ENCODE data around the gene HAGHL. TPM values are rescaled to one million over a fixed set of nuclear protein-coding genes. Genes with fewer than 3 reads are reported as not detected.

HAGHL gene
- total RNA-seq, 2 donors from 2014 or later: 2.6 to 13.0 TPM

DNA sequence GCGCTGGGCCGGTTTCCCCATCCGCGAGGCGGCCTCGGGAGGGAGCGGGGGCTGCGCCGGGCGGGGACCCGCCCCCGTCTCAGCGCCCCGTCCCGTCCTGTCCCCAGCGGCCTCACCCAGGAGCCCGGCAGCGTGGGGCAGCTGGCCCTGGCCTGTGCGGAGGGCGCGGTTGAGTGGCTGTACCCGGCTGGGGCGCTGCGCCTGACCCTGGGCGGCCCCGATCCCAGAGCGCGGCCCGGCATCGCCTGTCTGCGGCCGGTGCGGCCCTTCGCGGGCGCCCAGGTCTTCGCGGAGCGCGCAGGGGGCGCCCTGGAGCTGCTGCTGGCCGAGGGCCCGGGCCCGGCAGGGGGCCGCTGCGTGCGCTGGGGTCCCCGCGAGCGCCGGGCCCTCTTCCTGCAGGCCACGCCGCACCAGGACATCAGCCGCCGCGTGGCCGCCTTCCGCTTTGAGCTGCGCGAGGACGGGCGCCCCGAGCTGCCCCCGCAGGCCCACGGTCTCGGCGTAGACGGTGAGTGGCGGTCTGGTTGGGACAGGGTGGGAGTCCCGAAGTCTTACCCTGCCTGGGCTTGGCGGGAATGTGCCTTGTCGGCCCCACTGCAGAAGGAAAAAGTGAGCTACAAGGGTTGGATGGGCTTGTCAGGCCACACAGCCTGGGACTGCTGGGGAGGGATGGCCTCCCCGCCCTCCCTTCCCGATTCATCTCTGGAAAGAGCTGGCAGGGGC lies 11.3 kb upstream of the HAGHL start:
- DNase-seq: no peak
- Histone ChIP-seq H3K36me3 (no peaks in the 10 kb centered on the region), H3K9me3 (no peaks in the 10 kb centered on the region), H3K9ac (ENCODE audit: low read depth in 2 of 2, low read length in 2 of 2) (peak overlapping the region; percentile 19 to 51), H3K4me3 (peak overlapping the region; percentile 70), H3K4me1 (peaks cover 31% of the 10 kb centered on the region), H3K27me3 (peaks cover 8% of the 10 kb centered on the region), H3K27ac (no peak overlapping the region)
- intact Hi-C loops (cut with DNase I): no loop called here
- TF ChIP-seq, protein P1, sequence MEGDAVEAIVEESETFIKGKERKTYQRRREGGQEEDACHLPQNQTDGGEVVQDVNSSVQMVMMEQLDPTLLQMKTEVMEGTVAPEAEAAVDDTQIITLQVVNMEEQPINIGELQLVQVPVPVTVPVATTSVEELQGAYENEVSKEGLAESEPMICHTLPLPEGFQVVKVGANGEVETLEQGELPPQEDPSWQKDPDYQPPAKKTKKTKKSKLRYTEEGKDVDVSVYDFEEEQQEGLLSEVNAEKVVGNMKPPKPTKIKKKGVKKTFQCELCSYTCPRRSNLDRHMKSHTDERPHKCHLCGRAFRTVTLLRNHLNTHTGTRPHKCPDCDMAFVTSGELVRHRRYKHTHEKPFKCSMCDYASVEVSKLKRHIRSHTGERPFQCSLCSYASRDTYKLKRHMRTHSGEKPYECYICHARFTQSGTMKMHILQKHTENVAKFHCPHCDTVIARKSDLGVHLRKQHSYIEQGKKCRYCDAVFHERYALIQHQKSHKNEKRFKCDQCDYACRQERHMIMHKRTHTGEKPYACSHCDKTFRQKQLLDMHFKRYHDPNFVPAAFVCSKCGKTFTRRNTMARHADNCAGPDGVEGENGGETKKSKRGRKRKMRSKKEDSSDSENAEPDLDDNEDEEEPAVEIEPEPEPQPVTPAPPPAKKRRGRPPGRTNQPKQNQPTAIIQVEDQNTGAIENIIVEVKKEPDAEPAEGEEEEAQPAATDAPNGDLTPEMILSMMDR (IDR thresholded peaks at IDR 0.05): no peak

DNA sequence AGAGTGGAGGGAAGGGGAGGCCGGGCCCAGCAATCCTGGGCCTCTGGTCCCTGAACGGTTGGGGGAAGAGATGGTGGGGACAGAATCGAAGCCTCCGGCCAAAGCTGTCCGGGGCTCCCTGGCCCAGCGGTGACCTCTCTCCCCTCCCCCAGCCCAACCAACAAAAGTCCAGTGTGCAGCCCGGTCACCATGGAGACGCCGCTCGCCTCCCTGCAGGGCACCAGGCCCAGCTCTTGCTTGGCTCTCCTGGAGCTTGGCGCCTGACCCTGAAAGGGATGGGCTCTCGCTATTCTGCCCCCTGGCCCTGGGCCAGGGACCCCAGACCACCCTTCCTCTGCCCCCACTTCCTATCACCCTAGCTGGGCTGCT lies 10.7 kb upstream of the HAGHL start:
- H3K4me1 ChIP-seq: peaks cover 31% of the 10 kb centered on the region
- intact Hi-C loops (cut with DNase I): no loop called here
- no peaks in the 10 kb centered on the region for H3K36me3 ChIP-seq
- no peak for DNase-seq
- H3K4me3 ChIP-seq: peak overlapping the region; percentile 70
- TF ChIP-seq, protein P1 (IDR thresholded peaks at IDR 0.05): no peak
- peaks cover 4% of the 10 kb centered on the region for H3K27me3 ChIP-seq
- no peak overlapping the region for H3K27ac ChIP-seq
- H3K9me3 ChIP-seq: no peaks in the 10 kb centered on the region
- peak overlapping the region in 1 of 2 donors; percentile 20 for H3K9ac ChIP-seq (ENCODE audit: low read depth in 2 of 2, low read length in 2 of 2)

DNA sequence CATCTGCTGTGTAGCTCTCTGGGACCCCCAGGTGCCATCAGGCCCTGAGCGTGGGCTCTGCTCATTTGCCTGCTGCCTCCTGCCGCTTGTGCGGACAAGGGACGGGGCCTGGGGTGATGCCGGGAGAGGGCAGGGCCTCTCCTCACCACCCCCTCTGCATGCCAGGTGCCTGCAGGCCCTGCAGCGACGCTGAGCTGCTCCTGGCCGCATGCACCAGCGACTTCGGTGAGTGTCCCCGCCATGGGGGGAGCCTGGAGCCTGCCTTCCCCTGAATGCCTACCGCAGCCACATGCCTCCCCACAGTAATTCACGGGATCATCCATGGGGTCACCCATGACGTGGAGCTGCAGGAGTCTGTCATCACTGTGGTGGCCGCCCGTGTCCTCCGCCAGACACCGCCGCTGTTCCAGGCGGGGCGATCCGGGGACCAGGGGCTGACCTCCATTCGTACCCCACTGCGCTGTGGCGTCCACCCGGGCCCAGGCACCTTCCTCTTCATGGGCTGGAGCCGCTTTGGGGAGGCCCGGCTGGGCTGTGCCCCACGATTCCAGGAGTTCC lies 10.1 kb upstream of the HAGHL start:
- TF ChIP-seq, protein P1 (IDR thresholded peaks at IDR 0.05): no peak
- H3K9me3 ChIP-seq: no peaks in the 10 kb centered on the region
- no peak overlapping the region for H3K4me3 ChIP-seq
- peaks cover 31% of the 10 kb centered on the region for H3K4me1 ChIP-seq
- H3K27ac ChIP-seq: no peak overlapping the region
- no peaks in the 10 kb centered on the region for H3K36me3 ChIP-seq
- DNase-seq: no peak
- H3K9ac ChIP-seq (ENCODE audit: low read depth in 2 of 2, low read length in 2 of 2): no peak overlapping the region
- intact Hi-C loops (cut with DNase I): no loop called here
- no peaks in the 10 kb centered on the region for H3K27me3 ChIP-seq

DNA sequence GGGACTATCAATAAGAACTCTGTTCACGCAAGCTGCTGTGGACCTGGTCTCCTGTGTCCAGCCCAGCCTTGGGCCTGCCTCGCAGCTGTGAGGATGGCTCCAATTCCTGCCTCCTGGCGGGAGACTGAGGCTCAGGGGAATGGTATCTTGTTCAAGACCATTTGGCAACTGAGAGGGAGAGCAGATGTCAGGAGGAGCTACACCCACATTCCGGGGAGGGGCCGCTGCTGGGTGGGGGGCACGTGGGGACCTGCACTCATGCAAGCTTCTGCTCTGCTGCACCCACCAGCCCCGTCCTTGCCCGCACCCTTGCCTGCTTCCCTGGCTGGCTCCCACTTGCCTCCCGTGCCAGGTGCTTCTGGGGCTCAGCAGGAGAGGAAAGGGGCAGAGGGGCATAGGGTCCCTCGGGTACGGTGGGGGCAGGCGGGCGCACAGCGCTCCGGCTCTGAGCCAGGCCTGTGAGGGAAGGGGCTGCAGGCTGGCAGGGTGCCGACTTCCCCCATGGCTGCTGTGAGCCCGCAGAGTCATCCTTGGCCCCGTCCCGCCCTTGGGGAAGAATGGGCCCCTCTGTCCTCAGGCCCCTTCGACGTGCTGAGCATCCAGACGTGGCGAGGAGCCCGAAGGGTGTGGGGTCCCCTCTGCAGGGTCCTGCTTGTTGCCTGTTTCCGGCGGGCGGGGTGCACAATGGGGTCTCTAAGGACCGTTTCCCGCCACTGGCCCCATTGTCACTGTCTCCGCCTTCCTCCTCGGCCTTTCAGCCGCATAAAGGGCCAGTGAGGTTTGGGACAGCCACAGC lies 9.3 kb upstream of the HAGHL start:
- intact Hi-C loops (cut with DNase I): no loop called here
- TF ChIP-seq, protein P1 (IDR thresholded peaks at IDR 0.05): no peak
- Histone ChIP-seq H3K27ac (no peak overlapping the region), H3K9me3 (no peaks in the 10 kb centered on the region), H3K27me3 (no peaks in the 10 kb centered on the region), H3K36me3 (no peaks in the 10 kb centered on the region), H3K9ac (ENCODE audit: low read depth in 2 of 2, low read length in 2 of 2) (no peak overlapping the region), H3K4me3 (no peak overlapping the region), H3K4me1 (peaks cover 31% of the 10 kb centered on the region)
- DNase-seq: no peak

DNA sequence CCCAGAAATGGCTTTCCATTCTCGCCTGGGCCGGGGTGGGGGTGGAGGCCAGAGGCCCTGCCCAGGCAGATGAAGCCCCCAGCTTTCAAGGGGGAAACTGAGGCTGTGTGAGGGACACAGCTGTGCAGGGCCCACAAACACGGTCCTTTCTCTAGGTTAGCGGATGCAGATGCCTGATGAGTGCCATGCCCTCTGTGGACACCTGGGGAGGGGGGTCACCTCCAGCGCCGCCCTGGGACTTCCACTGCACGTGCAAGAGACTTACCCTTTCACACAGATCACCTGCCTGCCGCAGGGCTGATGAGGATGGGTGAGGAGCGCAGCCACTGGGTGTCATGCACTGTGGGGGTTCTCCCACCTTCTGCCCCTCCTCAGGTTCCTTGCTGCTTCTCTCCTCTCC lies 8.5 kb upstream of the HAGHL start:
- peaks cover 31% of the 10 kb centered on the region for H3K4me1 ChIP-seq

More for the DNA sequence above, 8.5 kb upstream of the HAGHL start:
- peak overlapping the region in 1 of 2 donors; percentile 46 for H3K9ac ChIP-seq (ENCODE audit: low read depth in 2 of 2, low read length in 2 of 2)
- no peak for DNase-seq
- no peaks in the 10 kb centered on the region for H3K36me3 ChIP-seq
- no peaks in the 10 kb centered on the region for H3K27me3 ChIP-seq
- H3K27ac ChIP-seq: no peak overlapping the region
- intact Hi-C loops (cut with DNase I): no loop called here
- TF ChIP-seq, protein P1 (IDR thresholded peaks at IDR 0.05): no peak
- H3K9me3 ChIP-seq: no peaks in the 10 kb centered on the region
- no peak overlapping the region for H3K4me3 ChIP-seq
